HEK293T (cell line): Measurements from ENCODE around the gene MPHOSPH9.

Experiments used
- FOXK2 ChIP-seq: fragments of 450-650 bp; IDR thresholded peaks from 2 replicates; pipeline ENCODE4 v1.6.1; 2016; ENCODE audit warnings: mild to moderate bottlenecking
- LEF1 ChIP-seq: fragments of 450-650 bp; IDR thresholded peaks from 2 replicates; pipeline ENCODE4 v1.6.1; 2017; ENCODE audit warnings: mild to moderate bottlenecking, borderline replicate concordance

GRCh38 chr12:123282111-123282510 is 49.2 kb upstream of the MPHOSPH9 start:
- TF ChIP-seq FOXK2 (no peak), LEF1 (no peak)
